B cell (primary cell): Measurements from ENCODE around the gene SUPT5H.

Source experiments
- CTCF ChIP-seq: fragments of 200-600 bp; IDR thresholded peaks from one replicate; pipeline ENCODE4 v1.8.0; 2022; ENCODE audit warnings: antibody characterized with exemption, mild to moderate bottlenecking
- EZH2 ChIP-seq: IDR thresholded peaks from 2 replicates; pipeline ENCODE4 v1.6.1; 2012; ENCODE audit warnings: borderline replicate concordance, low read depth, mild to moderate bottlenecking, moderate library complexity, low read length; ENCODE audit not compliant: insufficient read depth, poor library complexity, severe bottlenecking

DNA sequence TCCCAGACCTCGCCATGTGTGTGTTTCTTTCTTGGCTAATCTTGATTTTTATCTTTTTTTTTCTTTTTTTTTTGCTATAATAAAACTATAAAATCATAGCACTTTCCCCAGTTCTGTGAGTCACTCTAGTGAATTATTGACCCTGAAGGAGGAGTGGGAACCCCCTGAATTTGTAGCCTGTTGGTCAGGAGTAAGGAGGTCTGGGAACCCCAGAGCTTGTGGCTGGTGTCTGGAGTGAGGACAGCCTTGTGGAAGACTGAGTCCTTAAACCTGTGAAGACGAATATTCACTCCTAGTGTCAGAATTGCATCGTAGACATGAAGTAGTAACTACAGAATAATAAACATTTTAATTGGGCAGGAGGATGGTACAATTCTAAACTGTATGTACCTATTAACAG lies 79.8 kb downstream of the SUPT5H start:
- TF ChIP-seq CTCF (no peak), EZH2 (no peak)
